Right renal cortex interstitium (tissue), 3 donors: Measurements from ENCODE around the gene PC. TPM values are rescaled to one million over a fixed set of nuclear protein-coding genes. Genes with fewer than 3 reads are reported as not detected.
"Not testable (repeated sequence)": the region's sequence is repeated elsewhere in the genome, so short reads cannot be mapped to it uniquely, and the experiment has no call there.

Experiments
- DNase-seq, 3 donors: peaks; one replicate each; pipeline ENCODE4 v3.0.0-alpha.2; 2013; ENCODE audit warnings: low read depth in 3 of 3, low spot score in 2 of 3
- polyA plus RNA-seq, 3 donors: library from polyadenylated mRNA; unstranded; fragments of 120-200 nt; gene quantifications; one replicate each; pipeline ENCODE4 v1.2.1, GENCODE V29; 2013; ENCODE audit not compliant: insufficient read length in 3 of 3

PC gene
- polyA plus RNA-seq, 3 donors, result 36.3 to 51.2 (median 45.4) TPM

DNA sequence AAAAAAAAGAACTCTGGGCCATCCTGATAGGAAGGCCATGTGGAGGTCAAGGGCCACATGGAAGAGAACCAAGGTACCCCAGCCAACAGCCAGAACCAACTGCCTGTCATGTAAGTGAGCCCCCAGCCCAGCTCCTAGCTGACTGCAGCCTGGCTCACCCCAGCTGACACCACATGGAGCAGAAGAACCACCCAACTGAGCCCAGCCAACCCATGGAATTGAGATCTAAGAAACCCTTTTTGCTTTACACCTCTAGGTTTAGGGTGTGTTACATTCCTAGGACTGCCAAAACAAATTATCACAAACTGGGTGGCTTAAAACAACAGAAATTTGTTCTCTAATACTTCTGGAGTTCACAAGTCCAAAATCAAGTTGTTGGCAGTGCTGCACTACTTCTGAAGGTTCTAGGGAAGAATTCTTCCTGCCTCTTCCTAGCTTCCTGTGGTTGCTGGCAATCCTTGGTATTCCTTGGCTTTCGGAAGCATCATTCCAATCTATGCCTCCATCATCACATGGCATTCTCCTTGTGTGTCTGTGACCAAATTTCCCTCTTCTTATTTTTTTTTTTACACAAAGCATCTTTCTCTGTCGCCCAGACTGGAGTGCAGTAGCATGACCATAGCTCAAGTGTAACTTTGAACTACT is 21.3 kb upstream of the PC start:
- DNase-seq, result no peak

DNA sequence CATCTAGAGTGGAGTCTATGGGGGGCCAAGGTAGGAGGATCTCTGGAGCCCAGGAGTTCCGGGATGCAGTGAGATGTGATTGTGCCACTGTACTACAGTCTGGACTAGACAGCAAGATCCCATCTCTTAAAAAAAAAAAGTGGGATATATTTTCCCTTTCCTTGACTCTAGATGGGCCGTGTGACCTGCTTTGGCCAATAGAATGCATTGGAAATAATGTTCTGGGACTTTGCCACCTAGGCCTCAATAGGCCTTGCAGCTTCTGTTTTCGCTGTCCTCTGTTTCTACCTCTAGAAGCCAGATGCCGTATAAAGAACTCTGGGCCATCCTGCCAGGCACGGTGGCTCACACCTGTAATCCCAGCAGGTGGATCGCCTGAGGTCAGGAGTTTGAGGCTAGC is 20.5 kb upstream of the PC start:
- DNase-seq, result no peak

DNA sequence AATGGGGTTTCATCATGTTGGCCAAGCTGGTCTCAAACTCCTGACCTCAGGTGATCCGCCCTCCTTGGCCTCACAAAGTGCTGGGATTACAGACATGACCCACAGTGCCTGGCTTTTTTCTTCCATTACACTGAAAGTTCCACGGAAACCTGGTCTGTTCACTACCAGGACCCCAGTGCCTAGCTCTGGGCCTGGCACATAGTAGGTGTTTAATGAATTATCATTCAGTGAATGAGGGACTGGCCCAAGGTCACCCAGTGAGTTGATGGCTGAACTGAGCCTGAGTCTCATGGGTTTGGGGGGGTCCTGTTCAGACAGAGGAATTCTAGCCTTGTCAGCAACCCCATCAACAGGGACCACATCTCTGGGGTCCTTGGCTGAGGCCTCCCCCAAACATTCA is 20.0 kb upstream of the PC start:
- DNase-seq, result no peak

DNA sequence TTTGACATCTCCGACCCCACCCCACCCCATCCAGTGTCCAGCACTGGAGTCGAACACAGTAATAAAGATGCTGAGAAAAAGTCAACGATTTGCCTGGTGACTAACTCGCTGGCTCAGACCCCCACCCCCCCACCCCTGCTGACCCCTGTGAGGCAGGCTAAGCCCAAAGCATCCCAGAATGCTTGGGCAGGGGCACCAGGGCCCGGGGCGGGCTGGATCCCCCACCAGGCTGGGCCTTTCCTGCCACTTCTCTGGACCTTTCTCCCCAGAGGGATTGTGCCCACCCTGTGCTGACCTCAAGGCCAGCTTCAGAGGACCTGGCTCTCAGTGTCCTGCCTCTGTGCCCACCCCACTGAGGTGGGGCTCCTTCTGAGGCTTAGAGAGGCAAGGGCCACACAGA is 18.7 kb upstream of the PC start:
- DNase-seq, result no peak

DNA sequence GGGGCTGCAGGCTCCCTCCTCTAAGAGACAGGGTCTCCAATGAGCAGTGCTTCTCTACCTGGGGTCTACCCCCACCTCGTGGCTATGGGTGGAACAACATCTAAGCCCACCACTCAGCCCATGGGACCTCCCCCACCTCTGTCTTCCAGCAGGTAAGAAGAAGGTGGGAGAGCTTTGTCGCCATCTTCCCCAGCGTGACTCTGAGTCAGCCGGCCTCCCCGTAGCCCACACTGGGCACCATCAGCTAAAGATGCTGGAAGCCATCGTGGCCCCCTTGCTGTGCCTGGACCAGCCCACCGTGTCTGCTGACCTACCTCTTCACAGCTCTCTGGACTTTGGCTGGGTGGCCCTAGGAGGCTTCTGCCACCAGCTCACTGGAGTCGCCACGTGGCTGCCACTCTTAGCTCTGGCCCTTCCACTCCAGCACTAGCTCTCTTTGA is 17.9 kb upstream of the PC start:
- no peak for DNase-seq

DNA sequence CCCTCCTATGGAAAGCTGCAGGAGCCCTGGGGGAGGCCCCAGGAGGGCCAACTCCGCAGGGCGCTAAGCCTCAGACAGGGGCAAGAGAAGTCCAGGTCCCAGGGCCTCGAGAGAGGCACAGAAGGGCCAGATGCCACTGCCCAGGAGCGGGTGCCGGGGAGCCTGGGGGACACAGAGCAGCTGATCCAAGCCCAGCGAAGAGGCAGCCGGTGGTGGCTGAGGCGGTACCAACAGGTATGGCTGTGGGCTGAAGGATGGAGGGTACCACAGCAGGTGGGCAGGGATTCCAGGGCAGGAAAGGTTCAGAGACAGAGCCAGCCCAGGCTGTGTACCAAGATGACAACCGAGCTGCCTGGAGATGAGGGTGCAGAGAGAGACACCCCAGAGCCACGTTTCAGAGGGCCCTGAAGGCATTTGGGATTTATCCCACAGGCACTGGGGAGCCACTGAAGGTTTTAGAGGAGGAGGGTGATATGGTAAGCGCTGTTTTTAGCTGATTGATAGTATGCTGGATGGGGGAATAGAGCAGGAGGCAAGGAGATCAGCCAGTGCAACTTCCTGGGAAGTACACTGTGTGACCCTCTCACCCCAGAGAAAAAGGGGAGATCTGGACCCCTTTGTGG is 17.3 kb upstream of the PC start:
- DNase-seq, result no peak

DNA sequence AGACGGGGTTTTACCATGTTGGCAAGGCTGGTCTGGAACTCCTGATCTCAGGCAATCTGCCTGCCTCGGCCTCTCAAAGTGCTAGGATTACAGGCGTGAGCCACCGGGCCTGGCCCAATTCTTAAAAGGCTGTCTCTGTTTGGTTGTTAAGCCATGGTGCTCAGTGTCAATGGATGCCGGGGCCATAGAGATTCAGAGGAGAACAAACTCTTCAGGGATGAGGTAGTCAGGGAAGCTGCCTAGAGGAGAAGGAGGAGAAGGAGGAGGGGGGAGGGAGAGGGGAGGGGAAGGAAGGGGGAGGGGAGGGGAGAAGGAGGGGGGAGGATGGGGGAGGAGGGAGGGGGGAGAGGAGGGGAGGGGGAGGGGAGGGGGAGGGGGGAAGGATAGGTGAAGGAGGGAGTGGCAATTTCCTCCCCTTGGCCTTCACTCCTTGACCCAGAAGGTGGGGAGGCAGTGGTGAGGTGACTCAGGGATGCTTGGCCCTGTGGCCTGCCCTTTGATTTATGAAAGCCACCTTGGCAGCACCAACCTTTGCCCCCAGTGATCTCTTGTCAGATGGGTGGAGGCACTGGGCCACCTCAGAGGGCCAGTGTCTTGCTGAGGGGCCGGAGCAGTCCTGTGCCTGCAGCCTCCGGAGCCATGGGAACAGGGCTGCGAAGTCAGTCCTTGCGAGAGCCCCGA is 16.7 kb upstream of the PC start, which contains the start of gene C11orf86:
Gene C11orf86 (plus strand): TSS at position 581 of the 681 bp plus-strand sequence. CDS start 59 bp downstream, at position 640.
- DNase-seq, result no peak

DNA sequence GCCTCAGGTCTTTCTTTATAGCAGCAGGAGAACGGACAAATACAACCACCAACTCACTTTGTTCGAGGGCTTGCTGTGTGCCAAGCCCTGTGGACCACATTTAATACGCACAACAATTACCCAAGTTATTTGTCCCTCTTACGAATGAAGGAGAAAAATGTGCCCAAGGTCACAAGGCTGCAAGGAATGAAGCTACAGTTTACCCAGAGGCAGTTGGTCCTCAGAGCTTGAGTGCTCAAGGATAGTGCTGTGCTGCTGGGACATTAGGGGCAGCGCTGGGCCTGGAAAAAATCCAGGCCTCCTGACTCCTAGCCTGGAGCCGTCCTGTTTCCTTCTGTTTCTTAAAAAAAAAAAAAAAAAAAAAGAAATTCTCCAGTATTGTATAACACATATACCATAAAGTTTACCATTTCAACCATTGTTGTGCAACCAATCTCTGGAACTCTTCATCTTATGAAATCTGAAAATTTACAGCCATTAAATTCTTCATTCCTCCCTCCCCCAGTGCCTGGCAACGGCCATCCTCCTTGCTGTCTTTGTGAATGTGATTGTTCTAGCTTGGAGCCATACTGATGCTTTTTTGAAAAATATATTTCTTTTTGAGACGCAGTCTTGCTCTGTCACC is 15.9 kb upstream of the PC start:
- no peak for DNase-seq

DNA sequence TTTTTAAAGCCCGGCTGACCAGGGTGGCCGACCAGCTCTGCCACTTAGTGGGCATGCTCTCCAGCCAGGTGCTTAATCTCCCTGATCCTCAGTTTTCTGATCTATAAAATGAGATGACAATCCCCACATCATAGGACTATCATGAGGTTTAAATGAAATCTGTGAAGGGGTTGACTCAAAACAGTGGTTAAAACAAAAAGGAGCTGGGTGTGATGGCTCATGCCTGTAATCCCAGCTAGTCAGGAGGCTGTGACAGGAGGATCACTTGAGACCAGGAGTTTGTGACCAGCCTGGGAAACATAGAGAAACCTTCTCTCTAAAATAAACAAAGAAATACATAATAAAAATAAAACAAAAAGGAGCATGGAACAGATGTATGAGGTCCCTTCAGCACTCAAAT is 13.3 kb upstream of the PC start:
- no peak for DNase-seq

DNA sequence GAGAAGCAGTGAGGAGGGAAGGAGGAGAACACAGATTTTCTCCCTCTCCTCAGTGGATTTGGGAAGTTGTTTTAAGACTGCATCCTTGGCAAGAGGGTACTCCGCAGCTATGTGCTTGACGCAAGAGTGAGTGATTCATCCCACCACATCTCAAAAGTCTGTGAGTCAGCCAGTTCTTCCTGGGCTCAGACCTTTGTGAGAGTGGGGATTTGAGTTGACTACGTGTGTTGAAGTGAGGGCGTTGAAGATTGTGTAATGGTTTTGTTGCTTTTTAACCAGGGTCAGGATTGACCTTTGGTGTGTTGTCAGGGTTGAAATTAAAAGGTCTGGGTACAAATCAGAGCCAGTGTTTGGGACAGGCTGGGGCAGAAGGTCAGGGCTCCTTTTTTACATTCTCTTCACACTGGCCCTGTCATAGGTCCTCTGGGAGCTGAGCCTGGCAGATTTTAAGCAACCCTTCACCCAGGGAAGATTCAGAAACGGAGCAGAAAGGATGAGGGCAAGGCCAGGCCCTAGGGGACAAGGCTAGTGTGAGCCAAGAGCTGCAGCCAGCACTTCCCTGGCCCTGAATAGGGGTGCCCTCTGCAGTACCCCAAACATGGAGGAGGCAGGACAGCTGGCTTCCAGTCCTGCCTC is 12.7 kb upstream of the PC start:
- no peak for DNase-seq

DNA sequence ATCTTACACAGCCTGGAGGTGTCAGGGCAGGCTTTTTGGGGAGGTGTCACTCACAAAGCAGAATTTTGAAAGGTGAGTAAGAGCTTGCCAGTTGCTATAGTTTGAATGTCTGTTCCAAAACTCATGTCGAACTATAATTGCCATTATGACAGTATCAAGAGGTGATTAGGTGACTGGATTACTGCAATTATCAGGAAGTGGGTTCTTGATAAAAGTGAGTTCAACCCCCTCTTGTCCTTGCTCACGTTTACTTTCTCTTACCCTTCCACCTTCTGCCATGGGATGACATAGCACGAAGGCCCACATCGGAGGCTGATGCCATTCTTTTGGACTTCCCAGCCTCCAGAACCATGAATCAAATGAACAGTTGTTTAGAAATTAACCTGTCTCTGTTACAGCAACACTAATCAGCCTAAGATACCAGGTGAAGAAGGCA is 12.2 kb upstream of the PC start:
- no peak for DNase-seq

DNA sequence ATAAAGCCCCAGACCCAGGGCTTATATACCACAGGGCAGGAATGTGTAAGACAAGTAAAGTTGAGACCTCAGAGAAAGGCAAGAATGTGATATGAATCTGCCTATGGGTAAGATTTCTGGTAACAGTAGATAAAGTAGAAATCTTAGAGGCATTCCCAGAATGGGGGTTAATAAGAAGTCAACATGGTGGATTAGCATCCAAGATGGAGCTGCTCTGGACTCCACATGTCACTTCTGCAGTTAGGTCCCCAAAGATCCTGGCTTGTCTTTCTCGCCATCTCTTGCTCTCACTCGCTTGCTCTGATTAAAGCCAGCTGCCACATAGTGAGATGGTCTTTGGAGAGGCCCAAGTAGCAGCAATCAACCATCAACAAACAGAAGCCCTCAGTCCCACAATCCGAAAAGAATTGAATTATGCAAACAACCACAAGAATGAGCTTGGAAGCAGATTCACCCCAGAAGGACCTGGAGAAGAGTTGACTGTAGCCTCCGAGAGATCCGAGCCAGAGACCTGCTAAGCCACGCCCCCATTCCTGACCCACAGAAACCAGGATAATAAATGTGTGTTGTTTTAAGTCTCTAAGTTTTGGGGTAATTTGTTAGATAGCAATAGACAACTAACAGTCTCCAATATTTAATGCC is 11.5 kb upstream of the PC start:
- no peak for DNase-seq

DNA sequence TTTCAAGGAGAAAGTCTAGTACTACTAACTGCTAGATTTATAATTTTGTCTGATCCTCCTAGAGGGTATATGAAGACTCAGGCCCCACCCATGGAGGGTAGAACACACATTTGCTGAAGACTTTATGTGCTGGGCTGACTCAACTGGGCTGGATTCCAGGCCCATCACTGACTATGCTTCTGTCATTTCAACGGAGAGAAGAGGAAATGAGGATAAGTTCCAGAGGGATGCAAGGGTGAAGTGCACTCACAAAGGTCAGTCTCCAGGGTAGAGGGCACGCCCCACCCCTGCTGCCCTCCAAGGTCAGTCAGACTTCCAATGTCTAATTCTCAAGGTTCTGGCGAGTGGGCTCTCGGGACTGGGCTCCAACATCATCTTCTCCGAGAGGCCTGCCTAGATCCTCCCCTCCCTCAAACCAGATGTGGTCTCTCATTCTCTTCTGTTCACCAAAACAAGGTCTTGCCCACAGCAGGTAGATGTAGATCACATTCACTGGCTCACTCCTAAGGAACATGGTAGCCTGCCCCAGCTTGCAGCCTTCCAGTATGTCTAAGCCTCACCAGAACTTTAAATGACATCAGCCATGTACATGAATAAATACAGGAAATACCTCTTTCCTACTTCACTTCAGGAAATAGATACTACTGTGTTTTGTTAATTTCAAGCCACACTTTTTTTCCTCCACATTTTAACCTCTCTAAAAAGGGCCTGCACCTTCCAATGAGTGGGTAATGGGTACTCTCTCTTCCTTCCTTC is 9.7 kb upstream of the PC start:
- no peak for DNase-seq

DNA sequence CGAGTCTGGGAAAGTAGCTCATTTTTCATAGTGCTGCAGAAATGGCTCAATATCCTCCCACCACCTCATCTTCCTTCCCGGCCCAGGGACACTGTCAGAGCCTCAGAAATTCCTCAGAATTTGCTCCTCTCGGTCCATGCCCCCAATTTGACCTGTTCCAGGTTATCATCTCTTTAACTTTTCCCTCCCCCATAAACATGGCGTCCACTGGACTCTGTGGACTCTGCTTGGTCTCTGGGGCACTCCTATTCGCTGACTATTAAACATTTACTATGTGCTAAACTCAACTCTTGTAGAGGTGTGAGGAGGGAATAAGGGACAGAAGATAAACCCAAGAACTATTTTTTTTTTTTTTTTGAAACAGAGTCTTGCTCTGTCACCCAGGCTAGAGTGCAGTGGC is 8.2 kb upstream of the PC start:
- no peak for DNase-seq

DNA sequence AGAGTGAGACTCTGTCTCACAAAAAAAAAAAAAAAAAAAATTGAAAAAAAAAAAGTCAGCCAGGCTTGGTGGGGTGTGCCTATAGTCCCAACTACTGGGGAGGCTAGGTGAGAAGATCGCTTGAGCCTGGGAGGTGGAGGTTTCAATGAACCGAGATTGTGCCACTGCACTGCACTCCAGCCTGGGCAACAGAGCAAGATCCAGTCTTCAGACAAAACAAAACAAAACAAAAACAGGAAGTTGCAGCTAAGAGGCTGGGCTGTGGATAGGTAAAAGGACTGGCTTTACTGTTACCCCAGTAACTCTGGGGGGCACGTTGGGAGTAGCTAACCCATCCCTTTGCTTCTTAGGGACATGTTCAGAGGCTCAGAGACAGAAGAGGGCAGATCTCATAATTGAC is 6.3 kb upstream of the PC start:
- no peak for DNase-seq

DNA sequence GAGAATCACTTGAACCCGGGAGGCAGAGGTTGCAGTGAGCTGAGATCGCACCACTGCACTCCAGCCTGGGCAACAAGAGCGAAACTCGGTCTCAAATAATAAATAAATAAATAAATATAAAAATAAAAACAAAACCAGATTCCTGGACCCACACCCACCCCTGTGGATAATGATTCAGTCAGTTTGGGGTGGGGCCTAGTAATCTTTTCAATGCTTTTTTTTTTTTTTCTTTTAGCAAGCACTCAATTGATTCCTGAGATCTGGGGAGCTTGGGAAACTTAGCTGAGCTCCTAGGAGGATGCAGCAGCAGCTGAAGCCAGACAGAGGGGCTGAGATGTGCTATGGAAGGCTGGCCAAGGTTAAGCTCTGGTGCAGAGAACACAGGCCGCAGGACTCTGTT is 4.6 kb upstream of the PC start:
- no peak for DNase-seq

DNA sequence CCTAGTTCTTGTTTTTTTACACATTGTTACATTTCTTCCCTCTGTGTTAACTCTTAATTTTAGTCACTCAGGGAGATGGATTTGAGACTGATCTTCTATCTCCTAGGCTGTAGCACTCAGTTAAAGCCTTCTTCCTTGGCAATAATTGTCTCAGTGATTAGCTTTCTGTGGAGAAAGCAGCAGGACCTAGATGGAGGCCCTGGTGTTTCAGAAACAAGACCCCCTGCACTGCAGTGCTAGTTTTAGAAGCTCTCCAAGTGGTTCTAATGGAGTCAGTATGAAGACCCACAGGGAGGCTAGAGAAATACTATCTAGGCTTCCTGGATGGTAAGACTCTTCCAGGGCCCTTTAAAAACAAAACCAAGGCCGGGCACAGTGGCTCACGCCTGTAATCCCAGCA is 4.1 kb upstream of the PC start:
- DNase-seq, result no peak

DNA sequence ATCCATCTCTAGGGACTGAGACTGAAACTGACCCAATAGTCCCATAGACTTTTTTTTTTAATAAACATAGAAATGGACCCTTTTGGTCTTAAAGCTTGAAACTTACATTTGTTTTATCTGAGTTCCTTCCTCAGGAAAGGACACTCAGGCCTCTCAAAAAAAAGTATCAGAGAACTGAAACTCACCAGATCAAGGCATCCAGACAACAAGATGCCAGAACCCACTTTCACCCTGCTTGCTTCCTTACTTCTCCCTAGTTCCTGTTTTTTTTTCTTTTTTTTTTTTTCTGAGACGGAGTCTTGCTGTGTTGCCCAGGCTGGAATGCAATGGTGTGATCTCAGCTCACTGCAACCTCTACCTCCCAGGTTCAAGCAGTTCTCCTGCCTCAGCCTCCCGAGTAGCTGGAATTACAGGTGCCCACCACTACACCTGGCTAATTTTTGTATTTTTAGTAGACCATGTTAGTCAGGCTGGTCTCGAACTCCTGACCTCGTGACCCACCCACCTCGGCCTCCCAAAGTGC is 3.6 kb upstream of the PC start:
- not testable (repeated sequence) for DNase-seq

DNA sequence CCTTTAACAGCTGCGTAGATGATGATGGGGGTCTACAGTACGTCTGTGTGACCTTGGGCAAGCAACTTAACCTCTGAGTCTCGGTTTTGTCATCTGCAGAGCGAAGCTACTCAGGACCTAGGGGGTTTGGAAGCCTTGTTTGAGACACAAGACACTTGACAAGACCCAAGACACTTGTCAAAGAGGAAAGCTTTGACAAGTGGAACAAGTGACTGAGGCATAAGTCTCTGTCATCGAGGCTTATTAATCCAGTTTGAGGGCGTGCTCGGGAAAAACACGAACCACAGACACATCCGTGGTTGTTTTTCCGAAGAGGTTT is 732 bp upstream of the PC start:
- DNase-seq, result no peak

DNA sequence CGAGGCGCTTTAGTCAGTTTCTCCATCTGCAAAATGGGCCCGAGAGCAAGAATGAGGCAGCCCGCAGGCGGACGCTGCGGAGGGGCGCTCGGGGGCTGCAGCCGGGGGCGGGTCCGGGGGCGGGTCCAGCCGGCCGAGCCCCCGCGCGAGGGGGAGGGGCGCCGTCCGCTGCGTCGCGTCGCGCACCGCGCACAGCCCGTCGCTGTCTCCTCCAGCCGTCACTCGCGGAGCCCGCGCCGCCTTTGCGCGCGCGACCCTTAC is 282 bp downstream of the PC start:
- no peak for DNase-seq
